Panc1 (cell line): ENCODE data around the gene USP9X. TPM values are rescaled to one million over a fixed set of nuclear protein-coding genes. Genes with fewer than 3 reads are reported as not detected.
"Not testable (repeated sequence)": the region's sequence is repeated elsewhere in the genome, so short reads cannot be mapped to it uniquely, and the experiment has no call there.

Experiments
- ATAC-seq: fragments of 200-7000 bp; cut with Tn5 transposase; 2 replicates; pipeline ENCODE4 v1.9.1; 2020; ENCODE audit warnings: mild to moderate bottlenecking, moderate library complexity
- BruUV-seq: library from RNA; stranded (reverse); fragments of 400-500 nt; replicated peaks from 2 replicates; lab custom pipeline; 2021; lab: Mats Ljungman, UMichigan
- CTCF ChIA-PET: fragments of 300-600 bp; sonication (Branson Sonifier 250); formaldehyde crosslinking; loops from one replicate; lab custom pipeline; 2022; ENCODE audit warnings: antibody characterized with exemption; lab: Charles Lee
- POLR2A ChIA-PET: fragments of 300-600 bp; sonication (Branson Sonifier 250); formaldehyde crosslinking; loops from one replicate; lab custom pipeline; 2022; ENCODE audit warnings: antibody characterized with exemption; lab: Charles Lee
- DNase-seq: peaks from one replicate; pipeline ENCODE4 v3.0.0-alpha.2; 2010; ENCODE audit warnings: low read depth, low spot score
- H3K27ac ChIP-seq: 2 replicates; pipeline ENCODE4 v1.5.1; 2011; ENCODE audit warnings: mild to moderate bottlenecking, low read length, inconsistent platforms
- H3K27me3 ChIP-seq: fragments of 200-500 bp; sonication (Bioruptor generic); 2 replicates; pipeline ENCODE4 v1.6.0; 2014; ENCODE audit warnings: low read length, inconsistent platforms; ENCODE audit not compliant: control insufficient read depth, insufficient read depth
- H3K36me3 ChIP-seq: fragments of 200-500 bp; sonication (Bioruptor generic); 2 replicates; pipeline ENCODE4 v1.5.1; 2014; ENCODE audit warnings: inconsistent platforms, mild to moderate bottlenecking, low read length, moderate library complexity; ENCODE audit not compliant: control insufficient read depth, insufficient read depth
- H3K4me1 ChIP-seq: 2 replicates; pipeline ENCODE4 v1.5.1; 2011; ENCODE audit warnings: inconsistent platforms, mild to moderate bottlenecking, low read length, moderate library complexity; ENCODE audit not compliant: control insufficient read depth, insufficient read depth
- H3K4me3 ChIP-seq, 2 experiments: 2 replicates each; pipeline ENCODE4 v1.5.1; 2011 to 2012; ENCODE audit warnings: low read depth in 2 of 2, low read length in 2 of 2, mild to moderate bottlenecking in 2 of 2, inconsistent platforms in 1 of 2, moderate library complexity in 1 of 2
- H3K9me3 ChIP-seq: fragments of 200-500 bp; sonication (Bioruptor generic); 2 replicates; pipeline ENCODE4 v1.5.1; 2014; ENCODE audit warnings: low read depth, mild to moderate bottlenecking, inconsistent platforms, low read length, moderate library complexity; ENCODE audit not compliant: control insufficient read depth, insufficient read depth
- POLR2AphosphoS5 ChIP-seq: IDR thresholded peaks from 2 replicates; pipeline ENCODE4 v1.6.1; 2012; ENCODE audit warnings: mild to moderate bottlenecking, low read depth, low read length, moderate library complexity
- SIN3A ChIP-seq: IDR thresholded peaks from 2 replicates; pipeline ENCODE4 v1.6.1; 2012; ENCODE audit warnings: low read depth, mild to moderate bottlenecking, low read length, moderate library complexity, borderline replicate concordance; ENCODE audit not compliant: insufficient read depth
- TCF7L2 ChIP-seq: IDR thresholded peaks from 2 replicates; pipeline ENCODE4 v1.6.1; 2011; ENCODE audit warnings: mild to moderate bottlenecking, low read depth, low read length, inconsistent platforms
- in situ Hi-C: cut with HindIII; loops from 2 replicates; pipeline ENCODE4 v1.10.0; 2016; ENCODE audit warnings: low sequenced_read_pairs, low pct_unique_long_range_greater_than_20kb
- intact Hi-C: fragments of 100-400 bp; cut with micrococcal nuclease; formaldehyde crosslinking; loops from one replicate; pipeline ENCODE4 v1.10.0; 2022; ENCODE audit not compliant: unreplicated experiment
- total RNA-seq: library from RNA; stranded (reverse); gene quantifications from one replicate; pipeline ENCODE4 v1.2.1, GENCODE V29; 2021; ENCODE audit not compliant: unreplicated experiment
- TF ChIP-seq, protein P1 (sequence below): fragments of 450-650 bp; IDR thresholded peaks from 2 replicates; pipeline ENCODE4 v1.5.1; 2017; ENCODE audit warnings: mild to moderate bottlenecking
- TF ChIP-seq, protein P2 (sequence below), 2 experiments: IDR thresholded peaks; 2 replicates each; pipeline ENCODE4 v1.6.1; 2011 to 2012; ENCODE audit warnings: low read depth in 2 of 2, control low read depth in 1 of 2, low read length in 1 of 2, mild to moderate bottlenecking in 1 of 2, moderate library complexity in 1 of 2; ENCODE audit not compliant: insufficient read depth in 1 of 2

Gene USP9X
- total RNA-seq, 1 experiment from 2014 or later, result 44.4 TPM

DNA sequence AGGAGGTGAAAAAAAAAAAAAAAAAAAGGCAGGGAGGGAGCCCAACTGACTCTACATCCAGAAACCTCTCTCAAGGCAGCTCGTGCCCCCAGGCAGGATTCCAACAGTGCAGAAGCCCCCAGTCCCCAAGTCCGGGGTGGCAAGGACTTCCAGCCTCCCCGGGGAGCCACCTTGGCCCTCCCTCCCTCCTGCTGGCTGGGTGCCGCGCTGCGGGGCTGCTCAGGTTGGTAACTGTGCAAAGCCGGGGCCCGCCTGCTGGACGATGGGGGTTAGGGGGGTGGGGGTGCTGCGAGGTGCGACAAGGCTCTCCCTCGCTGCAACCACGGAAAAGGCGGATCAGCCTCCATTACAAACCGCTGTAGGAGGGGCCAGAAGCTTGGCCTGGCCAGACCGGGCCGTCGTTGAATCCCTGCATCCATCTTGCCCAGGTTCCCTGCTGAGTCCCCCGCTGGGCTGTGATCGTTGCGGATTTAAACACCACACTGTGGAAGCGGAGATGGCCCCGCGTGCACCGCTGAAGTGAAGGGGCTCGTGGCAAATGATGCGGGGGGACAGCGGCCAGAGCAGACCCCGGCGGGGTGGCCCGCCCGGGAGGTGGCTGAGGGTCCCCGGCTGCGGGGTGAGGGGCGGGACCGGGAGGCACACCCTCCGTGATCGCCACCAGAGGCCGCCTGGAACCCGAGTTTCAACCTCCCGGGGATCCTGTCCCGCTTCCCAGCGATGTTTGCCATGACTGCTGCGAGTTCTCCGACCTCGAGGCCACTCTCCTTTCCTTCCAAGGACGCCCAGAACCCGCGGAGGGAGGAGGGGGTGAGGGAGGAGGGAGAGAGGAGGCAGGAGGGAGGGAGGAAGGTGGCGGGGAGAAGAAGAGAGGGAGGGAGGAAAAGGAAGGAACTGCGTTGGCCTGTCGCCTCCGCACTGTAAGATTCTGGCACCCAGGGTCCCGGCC lies 190.7 kb downstream of the USP9X start:
- Histone ChIP-seq H3K27me3 (no peaks in the 10 kb centered on the region), H3K9me3 (no peaks in the 10 kb centered on the region), H3K27ac (peak overlapping the region; percentile 79; the same call in 1 of the 2 replicates), H3K36me3 (no peaks in the 10 kb centered on the region), H3K4me3 (peak overlapping the region; percentile 45 to 49), H3K4me1 (no peaks in the 10 kb centered on the region; the same call in 1 of the 2 replicates)
- ChIA-PET CTCF (interaction anchor here (0.6 kb wide), 1 partner anchor 55 kb away, joined by 9 read pairs; no protein-coding TSS in a partner anchor), POLR2A (interaction anchor here (0.6 kb wide), 2 partner anchors 14 to 36 kb away, joined by 3 to 4 read pairs; no protein-coding TSS in a partner anchor)
- TF ChIP-seq, protein P1, sequence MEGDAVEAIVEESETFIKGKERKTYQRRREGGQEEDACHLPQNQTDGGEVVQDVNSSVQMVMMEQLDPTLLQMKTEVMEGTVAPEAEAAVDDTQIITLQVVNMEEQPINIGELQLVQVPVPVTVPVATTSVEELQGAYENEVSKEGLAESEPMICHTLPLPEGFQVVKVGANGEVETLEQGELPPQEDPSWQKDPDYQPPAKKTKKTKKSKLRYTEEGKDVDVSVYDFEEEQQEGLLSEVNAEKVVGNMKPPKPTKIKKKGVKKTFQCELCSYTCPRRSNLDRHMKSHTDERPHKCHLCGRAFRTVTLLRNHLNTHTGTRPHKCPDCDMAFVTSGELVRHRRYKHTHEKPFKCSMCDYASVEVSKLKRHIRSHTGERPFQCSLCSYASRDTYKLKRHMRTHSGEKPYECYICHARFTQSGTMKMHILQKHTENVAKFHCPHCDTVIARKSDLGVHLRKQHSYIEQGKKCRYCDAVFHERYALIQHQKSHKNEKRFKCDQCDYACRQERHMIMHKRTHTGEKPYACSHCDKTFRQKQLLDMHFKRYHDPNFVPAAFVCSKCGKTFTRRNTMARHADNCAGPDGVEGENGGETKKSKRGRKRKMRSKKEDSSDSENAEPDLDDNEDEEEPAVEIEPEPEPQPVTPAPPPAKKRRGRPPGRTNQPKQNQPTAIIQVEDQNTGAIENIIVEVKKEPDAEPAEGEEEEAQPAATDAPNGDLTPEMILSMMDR, result peak; percentile 73; the same call in 1 of the 2 replicates
- no peak for TF ChIP-seq POLR2AphosphoS5
- ATAC-seq (peak; percentile 96), DNase-seq (no peak)
- in situ Hi-C loops, result no loop called here
- intact Hi-C loops, result loop anchor here (10.0 kb wide), 1 partner anchor 59 kb away; the partner anchor contains the start of gene DDX3X
- no TSS peak for BruUV-seq

DNA sequence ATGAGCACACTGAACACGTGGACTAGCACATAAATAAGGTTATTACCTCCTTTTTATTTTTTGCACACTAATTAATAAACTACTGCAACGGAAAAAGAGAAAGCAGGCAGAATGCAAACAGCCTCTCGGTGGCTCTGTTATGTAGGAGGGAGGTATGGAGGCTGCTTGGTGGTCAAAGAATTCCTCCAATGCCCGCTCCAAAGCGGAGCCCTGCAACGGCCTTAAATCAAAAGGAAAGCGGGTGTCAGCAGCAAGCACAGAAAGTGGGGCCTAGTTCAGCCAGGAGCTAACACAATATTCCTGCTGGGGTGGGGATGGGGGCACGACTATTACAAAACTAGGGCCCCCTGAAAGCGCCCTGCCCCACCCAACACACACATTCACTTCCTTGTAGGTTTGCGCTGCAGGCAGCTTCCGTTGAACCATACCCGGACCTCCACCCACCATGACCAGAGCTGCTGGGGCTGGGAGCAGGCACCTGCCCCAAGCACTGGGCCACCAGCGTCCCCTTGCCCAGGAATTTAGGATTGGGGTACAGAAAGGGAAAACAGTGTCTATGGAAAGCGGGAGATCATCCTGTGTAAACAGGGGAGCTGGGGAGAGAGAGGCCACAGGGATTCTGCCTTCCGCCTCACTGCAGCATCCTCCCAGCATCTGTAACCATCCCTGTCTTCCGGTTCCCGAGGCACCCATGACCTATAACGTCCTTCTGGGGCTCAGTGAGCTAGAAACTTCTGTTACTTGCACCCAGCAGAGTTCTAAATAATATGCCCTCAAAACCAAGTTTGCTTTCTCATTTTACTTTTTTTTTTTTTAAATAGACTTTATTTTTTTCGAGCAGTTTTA lies 191.6 kb downstream of the USP9X start:
- intact Hi-C loops, result loop anchor here (10.0 kb wide), 1 partner anchor 58 kb away; the partner anchor contains the start of gene DDX3X
- in situ Hi-C loops, result no loop called here
- peak overlapping the region; percentile 45 to 49 for H3K4me3 ChIP-seq
- POLR2A ChIA-PET, result no interaction called here
- H3K36me3 ChIP-seq, result no peaks in the 10 kb centered on the region
- H3K9me3 ChIP-seq, result no peaks in the 10 kb centered on the region
- CTCF ChIA-PET, result interaction anchor here (0.5 kb wide), 1 partner anchor 201 kb away, joined by 4 read pairs; no protein-coding TSS in a partner anchor
- DNase-seq (no peak), ATAC-seq (no peak; the same call in 1 of the 2 replicates)
- BruUV-seq, result no TSS peak
- peak overlapping the region; percentile 79 for H3K27ac ChIP-seq
- H3K4me1 ChIP-seq, result no peaks in the 10 kb centered on the region; the same call in 1 of the 2 replicates
- TF ChIP-seq, protein P1, result no peak
- TF ChIP-seq, protein P2, sequence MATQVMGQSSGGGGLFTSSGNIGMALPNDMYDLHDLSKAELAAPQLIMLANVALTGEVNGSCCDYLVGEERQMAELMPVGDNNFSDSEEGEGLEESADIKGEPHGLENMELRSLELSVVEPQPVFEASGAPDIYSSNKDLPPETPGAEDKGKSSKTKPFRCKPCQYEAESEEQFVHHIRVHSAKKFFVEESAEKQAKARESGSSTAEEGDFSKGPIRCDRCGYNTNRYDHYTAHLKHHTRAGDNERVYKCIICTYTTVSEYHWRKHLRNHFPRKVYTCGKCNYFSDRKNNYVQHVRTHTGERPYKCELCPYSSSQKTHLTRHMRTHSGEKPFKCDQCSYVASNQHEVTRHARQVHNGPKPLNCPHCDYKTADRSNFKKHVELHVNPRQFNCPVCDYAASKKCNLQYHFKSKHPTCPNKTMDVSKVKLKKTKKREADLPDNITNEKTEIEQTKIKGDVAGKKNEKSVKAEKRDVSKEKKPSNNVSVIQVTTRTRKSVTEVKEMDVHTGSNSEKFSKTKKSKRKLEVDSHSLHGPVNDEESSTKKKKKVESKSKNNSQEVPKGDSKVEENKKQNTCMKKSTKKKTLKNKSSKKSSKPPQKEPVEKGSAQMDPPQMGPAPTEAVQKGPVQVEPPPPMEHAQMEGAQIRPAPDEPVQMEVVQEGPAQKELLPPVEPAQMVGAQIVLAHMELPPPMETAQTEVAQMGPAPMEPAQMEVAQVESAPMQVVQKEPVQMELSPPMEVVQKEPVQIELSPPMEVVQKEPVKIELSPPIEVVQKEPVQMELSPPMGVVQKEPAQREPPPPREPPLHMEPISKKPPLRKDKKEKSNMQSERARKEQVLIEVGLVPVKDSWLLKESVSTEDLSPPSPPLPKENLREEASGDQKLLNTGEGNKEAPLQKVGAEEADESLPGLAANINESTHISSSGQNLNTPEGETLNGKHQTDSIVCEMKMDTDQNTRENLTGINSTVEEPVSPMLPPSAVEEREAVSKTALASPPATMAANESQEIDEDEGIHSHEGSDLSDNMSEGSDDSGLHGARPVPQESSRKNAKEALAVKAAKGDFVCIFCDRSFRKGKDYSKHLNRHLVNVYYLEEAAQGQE (IDR thresholded peaks at IDR 0.05; ENCODE audit: insufficient read depth in 1 of 2, low read depth in 2 of 2, low read length in 1 of 2), result no peak
- TF ChIP-seq POLR2AphosphoS5 (no peak), TCF7L2 (no peak), SIN3A (no peak)
- H3K27me3 ChIP-seq, result no peaks in the 10 kb centered on the region

DNA sequence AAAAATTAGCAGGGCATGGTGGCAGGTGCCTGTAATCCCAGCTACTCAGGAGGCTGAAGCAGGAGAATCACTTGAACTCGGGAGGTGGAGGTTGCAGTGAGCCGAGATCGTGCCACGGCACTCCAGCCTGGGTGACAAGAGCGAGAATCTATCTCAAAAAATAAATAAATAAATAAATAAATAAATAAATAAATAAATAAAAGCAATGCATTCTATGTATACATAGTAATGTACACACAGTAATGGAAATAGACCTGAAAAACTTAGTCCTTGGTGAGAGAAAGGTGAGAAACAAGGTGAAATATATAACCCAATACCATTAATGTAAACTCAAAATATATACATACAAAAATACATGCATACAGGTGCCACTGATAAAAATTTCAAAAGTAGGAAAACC lies 197.1 kb downstream of the USP9X start:
- POLR2A ChIA-PET, H3K4me1 ChIP-seq, intact Hi-C loops, H3K9me3 ChIP-seq, H3K27ac ChIP-seq, H3K36me3 ChIP-seq, ATAC-seq, H3K27me3 ChIP-seq, DNase-seq, CTCF ChIA-PET, H3K4me3 ChIP-seq, BruUV-seq, in situ Hi-C loops: not testable (repeated sequence)

DNA sequence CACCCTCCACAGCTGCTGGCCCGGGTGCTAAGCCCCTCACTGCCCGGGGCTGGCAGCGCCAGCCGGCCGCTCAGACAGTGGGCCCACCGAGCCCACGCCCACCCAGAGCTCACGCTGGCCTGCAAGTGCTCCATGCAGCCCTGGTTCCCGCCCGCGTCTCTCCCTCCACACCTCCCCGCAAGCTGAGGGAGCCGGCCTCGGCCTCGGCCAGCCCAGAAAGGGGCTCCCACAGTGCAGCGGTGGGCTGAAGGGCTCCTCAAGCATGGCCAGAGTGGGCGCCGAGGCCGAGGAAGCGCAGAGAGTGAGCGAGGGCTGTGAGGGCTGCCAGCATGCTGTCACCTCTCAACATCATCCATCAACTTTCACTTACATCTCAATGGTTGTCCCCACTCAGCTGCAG lies 200.7 kb downstream of the USP9X start:
- CTCF ChIA-PET, result not testable (repeated sequence)

More for the DNA sequence above, 200.7 kb downstream of the USP9X start:
- H3K4me3 ChIP-seq, intact Hi-C loops, ATAC-seq, H3K4me1 ChIP-seq, BruUV-seq, H3K36me3 ChIP-seq, POLR2A ChIA-PET, in situ Hi-C loops, H3K27me3 ChIP-seq, H3K27ac ChIP-seq, H3K9me3 ChIP-seq, DNase-seq: not testable (repeated sequence)
